Measurements from ENCODE around the gene APBB2. TPM values are rescaled to one million over a fixed set of nuclear protein-coding genes. Genes with fewer than 3 reads are reported as not detected.

APBB2 gene
- total RNA-seq, 1 experiment from 2014 or later: 80.7 TPM

DNA sequence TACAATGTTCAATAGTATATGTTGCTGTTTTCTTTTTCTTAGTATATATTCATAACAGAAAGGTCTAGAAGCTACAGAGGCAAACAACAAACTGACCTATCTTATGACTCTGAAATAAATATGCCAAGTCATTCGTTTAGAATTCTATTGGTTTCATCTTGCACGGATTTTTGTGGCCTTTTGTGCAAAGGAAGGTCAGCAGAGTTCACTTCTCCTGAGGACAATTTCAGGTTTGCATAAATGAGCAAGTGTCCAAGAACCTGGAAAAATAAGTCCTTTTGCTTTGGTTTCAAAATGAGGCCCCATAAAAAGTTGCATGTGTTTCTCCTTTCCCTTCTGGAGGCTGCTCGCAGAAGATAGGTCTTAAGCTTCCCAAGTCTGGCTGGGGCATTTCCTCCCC is 156.9 kb downstream of the APBB2 start:
- no peak overlapping the region for H3K27ac Mint-ChIP-seq (ENCODE audit: unreplicated experiment)
- H3K36me3 Mint-ChIP-seq (ENCODE audit: insufficient read depth, unreplicated experiment): peaks cover 46% of the 10 kb centered on the region
- ChIA-PET POLR2A (no interaction called here), CTCF (no interaction called here)
- 0 out of 2 replicates have a peak, but pooled peaks cover 5% of the 10 kb centered on the region for H3K9me3 ChIP-seq
- no peaks in the 10 kb centered on the region for H3K27me3 Mint-ChIP-seq (ENCODE audit: insufficient read depth, unreplicated experiment)
- TF ChIP-seq, protein P1, sequence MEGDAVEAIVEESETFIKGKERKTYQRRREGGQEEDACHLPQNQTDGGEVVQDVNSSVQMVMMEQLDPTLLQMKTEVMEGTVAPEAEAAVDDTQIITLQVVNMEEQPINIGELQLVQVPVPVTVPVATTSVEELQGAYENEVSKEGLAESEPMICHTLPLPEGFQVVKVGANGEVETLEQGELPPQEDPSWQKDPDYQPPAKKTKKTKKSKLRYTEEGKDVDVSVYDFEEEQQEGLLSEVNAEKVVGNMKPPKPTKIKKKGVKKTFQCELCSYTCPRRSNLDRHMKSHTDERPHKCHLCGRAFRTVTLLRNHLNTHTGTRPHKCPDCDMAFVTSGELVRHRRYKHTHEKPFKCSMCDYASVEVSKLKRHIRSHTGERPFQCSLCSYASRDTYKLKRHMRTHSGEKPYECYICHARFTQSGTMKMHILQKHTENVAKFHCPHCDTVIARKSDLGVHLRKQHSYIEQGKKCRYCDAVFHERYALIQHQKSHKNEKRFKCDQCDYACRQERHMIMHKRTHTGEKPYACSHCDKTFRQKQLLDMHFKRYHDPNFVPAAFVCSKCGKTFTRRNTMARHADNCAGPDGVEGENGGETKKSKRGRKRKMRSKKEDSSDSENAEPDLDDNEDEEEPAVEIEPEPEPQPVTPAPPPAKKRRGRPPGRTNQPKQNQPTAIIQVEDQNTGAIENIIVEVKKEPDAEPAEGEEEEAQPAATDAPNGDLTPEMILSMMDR (IDR thresholded peaks at IDR 0.05; ENCODE audit: insufficient read depth in 1 of 2, low read depth in 1 of 2, low read length in 1 of 2, severe bottlenecking in 1 of 2, unreplicated experiment in 1 of 2): no peak
- no peaks in the 10 kb centered on the region for H3K27me3 ChIP-seq (replicated peaks; ENCODE audit: control insufficient read depth, insufficient read depth, low read length)
- peaks cover 11% of the 10 kb centered on the region for H3K9me3 Mint-ChIP-seq (ENCODE audit: unreplicated experiment)
- intact Hi-C loops (cut with micrococcal nuclease; ENCODE audit: unreplicated experiment): no loop called here
- no peak overlapping the region for H3K4me3 Mint-ChIP-seq (ENCODE audit: unreplicated experiment)
- H3K4me3 ChIP-seq (ENCODE audit: low read depth, low read length): no peak overlapping the region
- H3K4me1 Mint-ChIP-seq (ENCODE audit: low read depth, unreplicated experiment): peaks cover 14% of the 10 kb centered on the region
- no peaks in the 10 kb centered on the region; the same call in 1 of the 2 replicates for H3K36me3 ChIP-seq (ENCODE audit: control insufficient read depth, insufficient read depth, low read length)
- DNase-seq: no peak
- peaks cover 8% of the 10 kb centered on the region; the same call in 1 of the 2 replicates for H3K4me1 ChIP-seq
- no TSS peak for BruUV-seq (replicated peaks)

DNA sequence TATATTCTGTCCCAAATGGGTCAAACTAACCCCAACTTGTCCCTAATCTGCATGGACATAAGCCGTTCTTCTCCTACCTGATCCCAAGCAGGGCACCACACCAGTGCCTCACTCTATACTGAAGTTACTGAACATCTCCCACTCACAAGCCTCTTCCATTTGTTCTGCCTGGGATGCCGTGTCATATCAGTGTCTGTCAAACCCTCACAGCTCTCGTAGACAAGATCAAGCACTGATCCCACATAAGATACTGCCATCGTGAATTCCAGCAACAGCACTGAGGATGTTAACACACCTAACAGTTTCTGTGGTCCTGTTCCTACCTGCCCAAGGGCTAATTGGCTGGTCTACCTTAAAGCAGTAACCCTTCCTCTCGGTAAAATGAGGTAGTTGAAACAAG is 162.1 kb downstream of the APBB2 start:
- no peak overlapping the region for H3K27ac Mint-ChIP-seq (ENCODE audit: unreplicated experiment)
- no peaks in the 10 kb centered on the region for H3K9me3 ChIP-seq
- H3K36me3 Mint-ChIP-seq (ENCODE audit: insufficient read depth, unreplicated experiment): peaks cover 44% of the 10 kb centered on the region
- no peaks in the 10 kb centered on the region for H3K9me3 Mint-ChIP-seq (ENCODE audit: unreplicated experiment)
- POLR2A ChIA-PET: no interaction called here
- no TSS peak for BruUV-seq (replicated peaks)
- peaks cover 8% of the 10 kb centered on the region for H3K4me1 ChIP-seq
- CTCF ChIA-PET: interaction anchor here (0.6 kb wide), 1 partner anchor 164 kb away, joined by 5 read pairs; no protein-coding TSS in a partner anchor
- H3K4me1 Mint-ChIP-seq (ENCODE audit: low read depth, unreplicated experiment): peaks cover 23% of the 10 kb centered on the region
- intact Hi-C loops (cut with micrococcal nuclease; ENCODE audit: unreplicated experiment): no loop called here
- no peak overlapping the region for H3K4me3 ChIP-seq (ENCODE audit: low read depth, low read length)
- H3K36me3 ChIP-seq (ENCODE audit: control insufficient read depth, insufficient read depth, low read length): peaks cover 1% of the 10 kb centered on the region; the same call in 1 of the 2 replicates
- no peaks in the 10 kb centered on the region for H3K27me3 ChIP-seq (replicated peaks; ENCODE audit: control insufficient read depth, insufficient read depth, low read length)
- no peak overlapping the region for H3K4me3 Mint-ChIP-seq (ENCODE audit: unreplicated experiment)
- H3K27me3 Mint-ChIP-seq (ENCODE audit: insufficient read depth, unreplicated experiment): no peaks in the 10 kb centered on the region
- TF ChIP-seq, protein P1 (IDR thresholded peaks at IDR 0.05; ENCODE audit: insufficient read depth in 1 of 2, low read depth in 1 of 2, low read length in 1 of 2, severe bottlenecking in 1 of 2, unreplicated experiment in 1 of 2): no peak
- no peak for DNase-seq

DNA sequence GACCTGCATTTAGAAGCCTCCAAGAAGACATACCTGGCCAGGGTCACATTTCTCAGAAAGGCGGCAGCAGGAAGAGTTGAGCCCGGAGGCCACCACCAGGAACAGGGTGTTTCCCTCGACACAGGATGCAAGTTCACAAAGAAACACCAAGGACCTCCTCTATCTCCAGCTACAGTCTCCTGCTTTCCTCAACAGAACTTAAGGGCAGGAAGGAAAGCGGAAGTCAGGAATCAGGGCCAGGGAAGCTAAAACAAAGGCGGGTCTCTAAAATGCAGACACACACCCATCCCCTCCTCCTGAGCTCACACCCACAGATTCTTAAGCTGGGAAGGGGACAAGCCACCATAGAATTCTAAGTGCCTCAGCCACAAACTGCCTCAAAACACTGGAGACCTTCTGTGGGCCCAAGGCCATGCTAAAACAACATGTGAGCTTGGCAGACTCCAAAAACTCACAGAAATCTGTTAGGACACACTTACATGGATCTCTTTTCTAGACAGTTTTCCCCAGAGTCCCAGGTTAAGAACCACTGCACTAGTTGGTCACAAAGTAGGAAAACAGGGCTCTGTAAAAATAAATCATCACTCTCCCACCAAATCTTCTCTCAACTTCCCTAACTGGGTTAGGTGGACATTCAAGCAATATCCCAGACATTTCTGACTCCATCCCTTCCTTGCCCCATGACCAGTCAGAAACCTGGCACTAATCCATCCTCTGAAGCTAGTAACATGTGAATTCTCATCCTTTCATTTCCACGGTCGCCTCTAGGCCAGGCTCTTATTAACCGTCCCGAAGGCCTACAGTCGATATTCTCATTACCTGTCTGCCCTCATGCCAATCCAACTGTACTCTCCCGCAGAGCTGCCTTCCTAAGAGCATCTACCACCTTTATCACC is 163.2 kb downstream of the APBB2 start:
- H3K4me3 ChIP-seq (ENCODE audit: low read depth, low read length): no peak overlapping the region
- TF ChIP-seq, protein P1 (IDR thresholded peaks at IDR 0.05; ENCODE audit: insufficient read depth in 1 of 2, low read depth in 1 of 2, low read length in 1 of 2, severe bottlenecking in 1 of 2, unreplicated experiment in 1 of 2): no peak
- Mint-ChIP-seq H3K36me3 (ENCODE audit: insufficient read depth, unreplicated experiment) (peaks cover 38% of the 10 kb centered on the region), H3K27ac (ENCODE audit: unreplicated experiment) (peak overlapping the region; percentile 38), H3K4me3 (ENCODE audit: unreplicated experiment) (no peak overlapping the region), H3K27me3 (ENCODE audit: insufficient read depth, unreplicated experiment) (no peaks in the 10 kb centered on the region), H3K9me3 (ENCODE audit: unreplicated experiment) (no peaks in the 10 kb centered on the region), H3K4me1 (ENCODE audit: low read depth, unreplicated experiment) (peaks cover 23% of the 10 kb centered on the region)
- no TSS peak for BruUV-seq (replicated peaks)
- ChIA-PET CTCF (no interaction called here), POLR2A (no interaction called here)
- peaks cover 1% of the 10 kb centered on the region; the same call in 1 of the 2 replicates for H3K36me3 ChIP-seq (ENCODE audit: control insufficient read depth, insufficient read depth, low read length)
- intact Hi-C loops (cut with micrococcal nuclease; ENCODE audit: unreplicated experiment): no loop called here
- peaks cover 8% of the 10 kb centered on the region for H3K4me1 ChIP-seq
- no peak for DNase-seq
- H3K27me3 ChIP-seq (replicated peaks; ENCODE audit: control insufficient read depth, insufficient read depth, low read length): no peaks in the 10 kb centered on the region
- no peaks in the 10 kb centered on the region for H3K9me3 ChIP-seq

Measured in Caco-2 (cell line).